Fibroblast of skin of abdomen (primary cell): ENCODE results near the gene DOCK4.

Source experiments
- DNase-seq: peaks from one replicate; pipeline ENCODE4 v3.0.0-alpha.2; 2013

DOCK4 gene

GRCh38 chr7:112073530-112073929, 132.7 kb downstream of the DOCK4 start:
- DNase-seq = no peak

- DNase-seq = no peak
Observed at GRCh38 chr7:112072541-112073245, 133.5 kb downstream of the DOCK4 start.

- DNase-seq = no peak
Observed at GRCh38 chr7:112071856-112072255, 134.3 kb downstream of the DOCK4 start.

GRCh38 chr7:112070674-112071256, 135.4 kb downstream of the DOCK4 start:
- no peak for DNase-seq

- peak; percentile 34 for DNase-seq
Observed at GRCh38 chr7:112069879-112070321, 136.3 kb downstream of the DOCK4 start.

GRCh38 chr7:112068967-112069366, 137.2 kb downstream of the DOCK4 start:
- no peak for DNase-seq

GRCh38 chr7:112067632-112068540, 138.3 kb downstream of the DOCK4 start:
- DNase-seq = no peak

- no peak for DNase-seq
Observed at GRCh38 chr7:112067200-112067599, 139.0 kb downstream of the DOCK4 start.

- no peak for DNase-seq
Observed at GRCh38 chr7:112065758-112066157, 140.4 kb downstream of the DOCK4 start.

- no peak for DNase-seq
Observed at GRCh38 chr7:112064627-112065385, 141.4 kb downstream of the DOCK4 start.

- no peak for DNase-seq
Observed at GRCh38 chr7:112063974-112064373, 142.2 kb downstream of the DOCK4 start.

GRCh38 chr7:112061051-112061450, 145.1 kb downstream of the DOCK4 start:
- DNase-seq = no peak

- no peak for DNase-seq
Observed at GRCh38 chr7:112060625-112061024, 145.6 kb downstream of the DOCK4 start.

GRCh38 chr7:112059675-112060074, 146.5 kb downstream of the DOCK4 start:
- DNase-seq = no peak

GRCh38 chr7:112058686-112059085, 147.5 kb downstream of the DOCK4 start:
- no peak for DNase-seq

- peak; percentile 18 for DNase-seq
Observed at GRCh38 chr7:112056409-112056808, 149.8 kb downstream of the DOCK4 start.

- no peak for DNase-seq
Observed at GRCh38 chr7:112053737-112054069, 152.5 kb downstream of the DOCK4 start.

GRCh38 chr7:112052993-112053736, 153.0 kb downstream of the DOCK4 start:
- no peak for DNase-seq

GRCh38 chr7:112052498-112052897, 153.7 kb downstream of the DOCK4 start:
- DNase-seq = no peak

GRCh38 chr7:112050250-112050881, 155.8 kb downstream of the DOCK4 start:
- DNase-seq = no peak

GRCh38 chr7:112049555-112050249, 156.5 kb downstream of the DOCK4 start:
- no peak for DNase-seq
